ENCODE measurements around the gene LGR6. TPM values are rescaled to one million over a fixed set of nuclear protein-coding genes. Genes with fewer than 3 reads are reported as not detected.

LGR6 gene
- total RNA-seq, 1 experiment from 2014 or later = 1.0 TPM

GRCh38 chr1:202216691-202217090 lies 23.1 kb downstream of the LGR6 start:
- Histone ChIP-seq H2BK12ac (ENCODE audit: insufficient read length, low read depth, low read length) (no peak overlapping the region), H3K9me3 (ENCODE audit: control insufficient read depth, low read depth, low read length) (no peaks in the 10 kb centered on the region), H3K27me3 (ENCODE audit: insufficient read depth, low read length) (no peaks in the 10 kb centered on the region; the same call in 1 of the 2 replicates), H3K14ac (ENCODE audit: insufficient read depth, low read length) (no peak overlapping the region; the same call in 1 of the 2 replicates), H3K4me1 (ENCODE audit: insufficient read depth, low read length) (no peaks in the 10 kb centered on the region; the same call in 1 of the 2 replicates), H4K20me1 (ENCODE audit: control insufficient read depth, insufficient read depth, insufficient read length) (no peaks in the 10 kb centered on the region), H2AFZ (ENCODE audit: low read length) (no peak overlapping the region), H3K23me2 (ENCODE audit: insufficient read length, low read depth, low read length, poor library complexity, severe bottlenecking) (peaks cover 5% of the 10 kb centered on the region), H3K9ac (ENCODE audit: extremely low read depth, insufficient read length, low read length) (no peak overlapping the region), H3K18ac (ENCODE audit: insufficient read length, low read depth, low read length) (no peak overlapping the region), H4K8ac (replicated peaks; ENCODE audit: insufficient read length, low read depth, low read length) (no peak overlapping the region), H3K79me2 (ENCODE audit: insufficient read depth, low read length) (no peaks in the 10 kb centered on the region), H3K4ac (ENCODE audit: low read depth, low read length) (no peak overlapping the region), H2BK20ac (ENCODE audit: low read depth, low read length, poor library complexity, severe bottlenecking) (no peak overlapping the region), H2BK15ac (ENCODE audit: low read depth, low read length) (no peak overlapping the region), H2BK120ac (ENCODE audit: low read depth, low read length, poor library complexity, severe bottlenecking) (no peak overlapping the region), H4K5ac (ENCODE audit: insufficient read length, low read depth, low read length) (no peak overlapping the region), H2BK5ac (ENCODE audit: insufficient read length, low read length) (no peak overlapping the region), H4K91ac (ENCODE audit: insufficient read length, low read depth, low read length) (no peak overlapping the region), H3K23ac (ENCODE audit: insufficient read length, low read depth, low read length) (no peak overlapping the region), H3K27ac (ENCODE audit: insufficient read length, low read depth, low read length) (no peak overlapping the region), H3T11ph (ENCODE audit: low read length) (no peak overlapping the region), H3K79me1 (ENCODE audit: insufficient read depth, low read depth, low read length, poor library complexity, severe bottlenecking) (no peaks in the 10 kb centered on the region), H2AK5ac (ENCODE audit: insufficient read length, low read length) (no peak overlapping the region), H3K4me2 (ENCODE audit: insufficient read depth, insufficient read length, low read length) (no peak overlapping the region), H3K56ac (ENCODE audit: insufficient read length, low read depth, low read length) (no peak overlapping the region)
- H3K27me3 Mint-ChIP-seq (ENCODE audit: low read depth) = peaks cover 47% of the 10 kb centered on the region
- H3K4me3 Mint-ChIP-seq = no peak overlapping the region
- H3K27ac Mint-ChIP-seq = peak overlapping the region in 1 of 3 experiments; percentile 47; a peak in 1 of 7 replicates
- no peaks in the 10 kb centered on the region for H3K9me3 Mint-ChIP-seq
- TF ChIP-seq, protein P1, sequence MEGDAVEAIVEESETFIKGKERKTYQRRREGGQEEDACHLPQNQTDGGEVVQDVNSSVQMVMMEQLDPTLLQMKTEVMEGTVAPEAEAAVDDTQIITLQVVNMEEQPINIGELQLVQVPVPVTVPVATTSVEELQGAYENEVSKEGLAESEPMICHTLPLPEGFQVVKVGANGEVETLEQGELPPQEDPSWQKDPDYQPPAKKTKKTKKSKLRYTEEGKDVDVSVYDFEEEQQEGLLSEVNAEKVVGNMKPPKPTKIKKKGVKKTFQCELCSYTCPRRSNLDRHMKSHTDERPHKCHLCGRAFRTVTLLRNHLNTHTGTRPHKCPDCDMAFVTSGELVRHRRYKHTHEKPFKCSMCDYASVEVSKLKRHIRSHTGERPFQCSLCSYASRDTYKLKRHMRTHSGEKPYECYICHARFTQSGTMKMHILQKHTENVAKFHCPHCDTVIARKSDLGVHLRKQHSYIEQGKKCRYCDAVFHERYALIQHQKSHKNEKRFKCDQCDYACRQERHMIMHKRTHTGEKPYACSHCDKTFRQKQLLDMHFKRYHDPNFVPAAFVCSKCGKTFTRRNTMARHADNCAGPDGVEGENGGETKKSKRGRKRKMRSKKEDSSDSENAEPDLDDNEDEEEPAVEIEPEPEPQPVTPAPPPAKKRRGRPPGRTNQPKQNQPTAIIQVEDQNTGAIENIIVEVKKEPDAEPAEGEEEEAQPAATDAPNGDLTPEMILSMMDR (conservative IDR thresholded peaks at IDR 0.05) = no peak
- no CpG with 5 or more reads among the region's 4 CpGs for WGBS (ENCODE audit: extremely low coverage, insufficient read length, low lambda C conversion rate)
- H3K4me1 Mint-ChIP-seq = peaks cover 28 to 38% of the 10 kb centered on the region in 2 experiments
- H3K36me3 Mint-ChIP-seq (ENCODE audit: insufficient read depth in 1 of 3, low read depth in 3 of 3) = no peaks in the 10 kb centered on the region
- DNase-seq = no peak

All from H9 (cell line).